Lung (tissue), 12 donors: ENCODE results near the gene MED27. TPM values are rescaled to one million over a fixed set of nuclear protein-coding genes. Genes with fewer than 3 reads are reported as not detected.

Source experiments
- ATAC-seq: fragments of 200-7000 bp; cut with Tn5 transposase; one replicate; pipeline ENCODE4 v1.9.1; 2020; ENCODE audit warnings: moderate number of reproducible peaks; ENCODE audit not compliant: insufficient read depth, low FRiP score
- DNase-seq, 3 donors: peaks; one replicate each; pipeline ENCODE4 v3.0.0-alpha.2; 2013 to 2017
- H3K27ac ChIP-seq, 2 donors: one replicate each; pipeline ENCODE4 v1.5.1; 2013; ENCODE audit warnings: mild to moderate bottlenecking in 2 of 2, moderate library complexity in 2 of 2, control low read depth in 1 of 2, inconsistent platforms in 1 of 2, low read depth in 1 of 2, low read length in 1 of 2
- H3K27me3 ChIP-seq, 3 donors: one replicate each; pipeline ENCODE4 v1.5.1; 2013; ENCODE audit warnings: low read length in 2 of 3; ENCODE audit not compliant: control insufficient read depth in 3 of 3, insufficient read depth in 3 of 3
- H3K36me3 ChIP-seq, 4 donors: one replicate each; pipeline ENCODE4 v1.5.1; 2013; ENCODE audit warnings: low read length in 4 of 4, mild to moderate bottlenecking in 1 of 4, moderate library complexity in 1 of 4; ENCODE audit not compliant: control insufficient read depth in 4 of 4, insufficient read depth in 4 of 4
- H3K4me1 ChIP-seq, 5 donors: one replicate each; pipeline ENCODE4 v1.5.1; 2013; ENCODE audit warnings: low read length in 5 of 5, mild to moderate bottlenecking in 2 of 5, moderate library complexity in 1 of 5; ENCODE audit not compliant: control insufficient read depth in 5 of 5, insufficient read depth in 5 of 5
- H3K4me3 ChIP-seq: one replicate; pipeline ENCODE4 v1.5.1; 2013; ENCODE audit warnings: mild to moderate bottlenecking, control low read depth, moderate library complexity
- H3K9ac ChIP-seq, 2 donors: one replicate each; pipeline ENCODE4 v1.5.1; 2013; ENCODE audit warnings: low read length in 2 of 2, control low read depth in 1 of 2; ENCODE audit not compliant: insufficient read depth in 1 of 2
- H3K9me3 ChIP-seq, 4 donors: one replicate each; pipeline ENCODE4 v1.5.1; 2013; ENCODE audit warnings: low read length in 3 of 4, mild to moderate bottlenecking in 1 of 4, moderate library complexity in 1 of 4; ENCODE audit not compliant: control insufficient read depth in 4 of 4, insufficient read depth in 3 of 4
- CTCF ChIP-seq: IDR thresholded peaks from 2 replicates; pipeline ENCODE4 v1.5.1; 2012; ENCODE audit warnings: mild to moderate bottlenecking; ENCODE audit errors: control extremely low read depth, extremely low read depth
- WGBS, 2 donors: extraction: QIAGEN DNeasy Blood & Tissue Kit; methylation state at CpG; one replicate each; pipeline ENCODE4 v1.1.7; 2013; 5-methylcytosine and 5-hydroxymethylcytosine counted together
- polyA plus RNA-seq, 2 donors: library from polyadenylated mRNA; stranded (reverse); fragments of 200-250 nt; gene quantifications; one replicate each; pipeline ENCODE4 v1.2.1, GENCODE V29; 2013
- total RNA-seq, 2 donors: library from RNA; depleted of rRNA in 1 of 2; stranded (reverse); fragments of >200 nt in 1 of 2; gene quantifications; one replicate each; pipeline ENCODE4 v1.2.1, GENCODE V29; 2014 to 2021
- donor health status: control.
- donor health status: control.
- donor health status: Bipolar disorder and iron deficiency.
- donor health status: healthy.
- donor health status: DM: yes; HTN: yes; CAD: no.

The MED27 gene
- total and polyA plus RNA-seq, 4 donors: 9.8 to 22.3 (median 16.7) TPM

- ATAC-seq: no peak
- H3K27ac ChIP-seq: no peak overlapping the region
- H3K9me3 ChIP-seq: no peaks in the 10 kb centered on the region
- H3K9ac ChIP-seq: no peak overlapping the region
- H3K4me3 ChIP-seq: no peak overlapping the region
- no peak for DNase-seq
- H3K27me3 ChIP-seq: no peaks in the 10 kb centered on the region
- H3K4me1 ChIP-seq: no peaks in the 10 kb centered on the region
- no peaks in the 10 kb centered on the region for H3K36me3 ChIP-seq
- no peak for TF ChIP-seq CTCF
- WGBS, 2 donors: 72 to 78% methylated on average over 5 of the region's 5 CpGs
Measured at GRCh38 chr9:132090771-132091170, 11.1 kb upstream of the MED27 start.

- no peak overlapping the region for H3K9ac ChIP-seq
- DNase-seq (no peak), ATAC-seq (no peak)
- H3K36me3 ChIP-seq: no peaks in the 10 kb centered on the region
- no peak overlapping the region for H3K4me3 ChIP-seq
- H3K4me1 ChIP-seq: no peaks in the 10 kb centered on the region
- H3K9me3 ChIP-seq: no peaks in the 10 kb centered on the region
- no peak for TF ChIP-seq CTCF
- H3K27me3 ChIP-seq: no peaks in the 10 kb centered on the region
- WGBS, 2 donors: 85 to 86% methylated on average over 7 of the region's 7 CpGs
- H3K27ac ChIP-seq: no peak overlapping the region
Measured at GRCh38 chr9:132087438-132088030, 7.9 kb upstream of the MED27 start.

GRCh38 chr9:132082188-132082587, 2.5 kb upstream of the MED27 start:
- Histone ChIP-seq H3K36me3 (peaks cover 0 to 3% (median 0%) of the 10 kb centered on the region in 4 donors), H3K4me3 (no peak overlapping the region), H3K27ac (no peak overlapping the region), H3K9ac (no peak overlapping the region), H3K4me1 (peaks cover 0 to 17% (median 9%) of the 10 kb centered on the region in 5 donors), H3K9me3 (no peaks in the 10 kb centered on the region), H3K27me3 (no peaks in the 10 kb centered on the region)
- TF ChIP-seq CTCF: no peak
- no peak for DNase-seq
- no peak for ATAC-seq
- 68 to 79% methylated on average over 5 of the region's 5 CpGs for WGBS, 2 donors
